SJSA1 (cell line): Measurements from ENCODE around the gene CDCP1. TPM values are rescaled to one million over a fixed set of nuclear protein-coding genes. Genes with fewer than 3 reads are reported as not detected.

ENCODE experiments used
- DNase-seq, 2 experiments: peaks; one replicate each; pipeline ENCODE4 v3.0.0-alpha.2; 2015 to 2020; ENCODE audit warnings: low spot score in 2 of 2, low read depth in 1 of 2
- H3K27ac ChIP-seq: fragments of 250-450 bp; sonication (Bioruptor Pico); 2 replicates; pipeline ENCODE4 v1.5.1; 2020; ENCODE audit warnings: mild to moderate bottlenecking, moderate library complexity
- H3K27me3 ChIP-seq: fragments of 250-450 bp; sonication (Bioruptor Pico); replicated peaks from 2 replicates; pipeline ENCODE4 v1.5.1; 2020; ENCODE audit warnings: mild to moderate bottlenecking, moderate library complexity
- H3K36me3 ChIP-seq: fragments of 250-450 bp; sonication (Bioruptor Pico); 2 replicates; pipeline ENCODE4 v1.5.1; 2020; ENCODE audit warnings: mild to moderate bottlenecking
- H3K4me1 ChIP-seq: fragments of 250-450 bp; sonication (Bioruptor Pico); replicated peaks from 2 replicates; pipeline ENCODE4 v1.6.1; 2021; ENCODE audit warnings: mild to moderate bottlenecking
- H3K4me3 ChIP-seq: fragments of 250-450 bp; sonication (Bioruptor Pico); 2 replicates; pipeline ENCODE4 v1.5.1; 2020; ENCODE audit warnings: mild to moderate bottlenecking
- H3K9me3 ChIP-seq: fragments of 250-450 bp; sonication (Bioruptor Pico); replicated peaks from 2 replicates; pipeline ENCODE4 v1.5.1; 2020; ENCODE audit warnings: mild to moderate bottlenecking
- total RNA-seq: library from RNA; depleted of rRNA; stranded (reverse); fragments of >200 nt; shearing (Covaris generic); gene quantifications from 2 replicates; pipeline ENCODE4 v1.2.3, GENCODE V29; 2014

The CDCP1 gene
- total RNA-seq, 1 experiment from 2014 or later, result 0.18 TPM

GRCh38 chr3:45181496-45181895 is 35.3 kb upstream of the CDCP1 start:
- no peaks in the 10 kb centered on the region for H3K27me3 ChIP-seq
- no peaks in the 10 kb centered on the region for H3K36me3 ChIP-seq
- no peak for DNase-seq
- H3K4me1 ChIP-seq, result peaks cover 91% of the 10 kb centered on the region
- no peak overlapping the region for H3K27ac ChIP-seq
- no peak overlapping the region for H3K4me3 ChIP-seq
- H3K9me3 ChIP-seq, result no peaks in the 10 kb centered on the region

DNA sequence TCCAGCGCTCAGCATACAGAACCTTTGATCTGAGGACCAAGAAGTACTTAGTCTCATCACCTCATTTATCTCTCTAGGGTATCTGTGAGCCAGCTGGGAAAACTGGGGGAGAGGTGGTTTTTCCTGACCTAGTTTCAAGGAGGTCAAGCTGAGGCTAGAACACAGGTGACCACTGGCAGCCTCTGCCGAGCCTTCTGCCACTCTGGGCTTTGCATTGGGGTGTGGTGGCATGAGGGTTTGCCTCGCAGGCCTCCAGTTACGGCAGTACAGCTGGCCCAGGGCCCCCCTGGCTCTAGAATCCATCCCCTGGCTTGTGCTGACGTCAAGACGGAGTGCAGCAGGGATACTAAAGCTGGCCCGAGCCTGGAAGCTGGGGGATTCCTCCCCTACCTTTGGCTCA is 34.7 kb upstream of the CDCP1 start:
- Histone ChIP-seq H3K27ac (no peak overlapping the region), H3K4me3 (no peak overlapping the region), H3K9me3 (no peaks in the 10 kb centered on the region), H3K4me1 (peaks cover 85% of the 10 kb centered on the region), H3K36me3 (no peaks in the 10 kb centered on the region), H3K27me3 (no peaks in the 10 kb centered on the region)
- DNase-seq, result no peak

DNA sequence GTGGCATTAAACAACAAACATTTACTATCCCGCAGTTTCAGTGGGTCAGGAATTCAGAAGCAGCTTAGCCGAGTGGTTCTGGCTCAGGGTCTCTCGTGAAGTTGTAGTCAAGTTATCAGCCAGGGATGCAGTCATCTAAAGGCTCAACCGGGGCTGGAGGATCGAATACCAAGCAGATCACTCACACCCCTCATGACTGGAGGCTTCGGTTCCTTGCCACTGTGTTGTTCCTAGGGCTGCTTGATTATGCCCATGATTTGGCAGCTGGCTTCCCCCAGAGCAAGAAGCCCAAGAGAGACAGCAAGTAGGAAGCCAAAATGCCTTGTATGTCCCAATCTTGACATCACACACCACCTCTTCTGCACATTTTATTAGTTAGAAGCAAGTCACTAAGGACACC is 33.9 kb upstream of the CDCP1 start:
- no peaks in the 10 kb centered on the region for H3K9me3 ChIP-seq
- H3K4me3 ChIP-seq, result no peak overlapping the region
- no peaks in the 10 kb centered on the region for H3K36me3 ChIP-seq
- peaks cover 77% of the 10 kb centered on the region for H3K4me1 ChIP-seq
- DNase-seq, result peak; percentile 39 to 55
- H3K27ac ChIP-seq, result no peak overlapping the region; the same call in 1 of the 2 replicates
- no peaks in the 10 kb centered on the region for H3K27me3 ChIP-seq

GRCh38 chr3:45179163-45179562 is 33.0 kb upstream of the CDCP1 start:
- peak in 1 of 2 experiments; percentile 60 for DNase-seq
- Histone ChIP-seq H3K4me3 (no peak overlapping the region), H3K27me3 (no peaks in the 10 kb centered on the region), H3K27ac (no peak overlapping the region; the same call in 1 of the 2 replicates), H3K4me1 (peaks cover 68% of the 10 kb centered on the region), H3K36me3 (no peaks in the 10 kb centered on the region), H3K9me3 (no peaks in the 10 kb centered on the region)

- Histone ChIP-seq H3K27me3 (no peaks in the 10 kb centered on the region), H3K9me3 (no peaks in the 10 kb centered on the region), H3K4me1 (peaks cover 60% of the 10 kb centered on the region), H3K27ac (peak overlapping the region; percentile 87), H3K4me3 (no peak overlapping the region), H3K36me3 (no peaks in the 10 kb centered on the region)
- peak; percentile 97 to 98 for DNase-seq
These were observed 32.2 kb upstream of the CDCP1 start for GRCh38 chr3:45178183-45179023.

- Histone ChIP-seq H3K36me3 (no peaks in the 10 kb centered on the region), H3K27ac (peak overlapping the region; percentile 87), H3K4me1 (peaks cover 48% of the 10 kb centered on the region), H3K4me3 (no peak overlapping the region), H3K9me3 (no peaks in the 10 kb centered on the region), H3K27me3 (no peaks in the 10 kb centered on the region)
- DNase-seq, result no peak
These were observed 30.7 kb upstream of the CDCP1 start for GRCh38 chr3:45176912-45177311.

DNA sequence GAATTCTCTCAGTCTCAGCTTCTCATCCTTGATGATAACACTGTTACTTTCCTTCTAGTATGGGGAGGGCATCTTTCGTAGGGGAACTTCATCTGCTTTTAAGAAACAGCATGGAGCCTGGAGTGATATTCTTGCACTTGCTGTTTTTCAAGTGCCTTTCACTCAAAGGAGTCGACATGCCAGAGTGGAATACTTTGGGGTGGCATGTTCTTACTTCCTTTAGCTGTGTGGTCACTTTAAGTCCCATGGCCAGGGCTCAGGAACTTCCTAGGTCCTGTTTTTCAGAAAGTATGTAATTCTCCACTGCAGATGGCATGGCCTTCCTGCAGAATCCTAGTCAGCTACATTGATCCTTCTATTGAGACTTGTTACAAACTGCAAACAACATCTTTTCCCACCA is 28.1 kb upstream of the CDCP1 start:
- DNase-seq, result no peak
- H3K27me3 ChIP-seq, result no peaks in the 10 kb centered on the region
- H3K9me3 ChIP-seq, result no peaks in the 10 kb centered on the region
- H3K4me3 ChIP-seq, result no peak overlapping the region
- H3K36me3 ChIP-seq, result no peaks in the 10 kb centered on the region
- no peak overlapping the region for H3K27ac ChIP-seq
- H3K4me1 ChIP-seq, result peaks cover 38% of the 10 kb centered on the region

DNA sequence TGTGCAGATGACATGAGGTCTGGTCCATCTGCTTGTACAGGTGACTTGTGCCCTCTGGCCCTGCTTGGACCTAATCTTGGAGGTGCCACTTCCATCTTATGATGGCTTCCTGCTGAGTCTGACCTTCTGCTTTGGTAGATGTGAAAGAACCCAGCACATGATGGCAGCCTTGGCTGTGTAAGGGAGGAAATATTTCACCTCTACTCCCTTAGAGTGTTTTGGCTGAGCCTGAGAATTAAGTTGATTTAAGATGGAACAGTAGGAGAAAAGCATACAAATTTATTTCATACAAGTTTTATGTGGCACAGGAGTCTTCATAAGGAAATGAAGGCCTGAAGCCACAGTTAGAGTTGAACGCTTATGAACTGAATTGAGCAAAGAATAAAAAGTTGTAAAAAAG is 27.6 kb upstream of the CDCP1 start:
- Histone ChIP-seq H3K9me3 (no peaks in the 10 kb centered on the region), H3K27ac (no peak overlapping the region), H3K27me3 (no peaks in the 10 kb centered on the region), H3K4me3 (no peak overlapping the region), H3K4me1 (peaks cover 33% of the 10 kb centered on the region), H3K36me3 (no peaks in the 10 kb centered on the region)
- no peak for DNase-seq

DNA sequence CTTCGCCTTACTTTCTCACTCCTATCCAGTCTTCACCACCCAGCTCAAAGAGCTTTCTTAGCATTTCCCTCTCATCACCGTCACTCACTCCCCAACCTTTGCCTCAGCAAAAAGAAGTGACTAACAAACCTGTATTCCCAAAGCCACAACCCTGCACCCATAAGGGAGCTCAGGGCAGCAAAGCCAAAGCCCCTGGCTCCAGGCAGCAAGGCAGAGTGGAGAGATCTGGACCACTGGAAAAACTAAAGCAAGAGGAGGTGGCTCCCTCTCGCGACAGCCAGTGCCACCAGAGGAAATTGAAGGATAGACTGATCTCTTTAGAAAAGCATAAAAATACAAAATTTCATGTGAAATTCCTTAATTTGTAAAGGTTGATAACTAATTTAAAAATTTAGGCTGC is 25.1 kb upstream of the CDCP1 start:
- Histone ChIP-seq H3K4me3 (no peak overlapping the region), H3K27ac (no peak overlapping the region), H3K9me3 (no peaks in the 10 kb centered on the region), H3K4me1 (peaks cover 35% of the 10 kb centered on the region), H3K36me3 (no peaks in the 10 kb centered on the region), H3K27me3 (no peaks in the 10 kb centered on the region)
- no peak for DNase-seq

DNA sequence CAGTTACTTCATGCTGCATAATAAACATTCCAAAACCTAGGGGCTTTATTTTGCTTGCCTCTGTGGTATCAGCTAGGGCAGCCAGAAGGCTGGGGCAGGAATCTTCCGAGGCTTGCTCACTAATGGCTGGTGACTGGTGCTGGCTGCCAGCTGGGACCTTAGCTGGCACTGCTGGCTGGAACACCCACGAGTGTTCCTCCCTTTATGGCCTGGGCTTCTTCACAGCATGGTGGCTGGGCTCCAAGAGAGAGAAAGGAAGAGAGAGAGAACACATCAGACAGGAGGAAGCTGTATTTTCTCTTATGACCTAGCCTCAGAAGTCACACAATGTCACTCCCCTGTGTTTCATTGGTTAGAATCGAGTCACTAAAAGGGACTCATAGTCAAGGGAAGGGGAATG is 23.9 kb upstream of the CDCP1 start:
- Histone ChIP-seq H3K4me1 (peaks cover 46% of the 10 kb centered on the region), H3K4me3 (no peak overlapping the region), H3K36me3 (no peaks in the 10 kb centered on the region), H3K9me3 (no peaks in the 10 kb centered on the region), H3K27ac (no peak overlapping the region), H3K27me3 (no peaks in the 10 kb centered on the region)
- DNase-seq, result no peak

GRCh38 chr3:45169125-45169904 is 23.1 kb upstream of the CDCP1 start:
- Histone ChIP-seq H3K4me3 (no peak overlapping the region), H3K27ac (no peak overlapping the region), H3K27me3 (no peaks in the 10 kb centered on the region), H3K36me3 (no peaks in the 10 kb centered on the region), H3K9me3 (no peaks in the 10 kb centered on the region), H3K4me1 (peaks cover 46% of the 10 kb centered on the region)
- DNase-seq, result no peak

DNA sequence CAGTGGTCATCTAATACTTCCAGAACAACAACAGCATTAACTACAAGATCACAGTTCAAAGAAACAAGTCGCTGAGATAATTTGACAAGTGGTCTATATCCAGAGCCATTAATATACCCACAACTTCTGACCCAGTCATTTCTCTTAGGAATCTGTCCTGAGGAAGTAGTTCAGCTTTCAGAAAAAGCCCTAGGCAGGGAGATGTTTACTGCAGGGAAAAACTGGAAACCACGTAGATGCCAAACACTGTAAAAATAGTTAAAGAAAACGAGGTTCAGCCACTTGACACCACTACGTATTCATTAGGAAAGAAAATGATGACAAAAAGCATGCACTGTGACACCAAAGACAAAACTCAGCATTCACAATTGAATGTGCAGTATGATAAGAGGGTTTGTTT is 22.3 kb upstream of the CDCP1 start:
- Histone ChIP-seq H3K36me3 (no peaks in the 10 kb centered on the region), H3K9me3 (no peaks in the 10 kb centered on the region), H3K4me3 (no peak overlapping the region), H3K4me1 (peaks cover 46% of the 10 kb centered on the region), H3K27ac (peak overlapping the region; percentile 97), H3K27me3 (no peaks in the 10 kb centered on the region)
- DNase-seq, result no peak

- peaks cover 46% of the 10 kb centered on the region for H3K4me1 ChIP-seq
- peak; percentile 90 to 97 for DNase-seq
- no peak overlapping the region for H3K4me3 ChIP-seq
These were observed 21.1 kb upstream of the CDCP1 start for GRCh38 chr3:45167011-45167911.

More at GRCh38 chr3:45167011-45167911, 21.1 kb upstream of the CDCP1 start:
- peak overlapping the region; percentile 97 for H3K27ac ChIP-seq
- no peaks in the 10 kb centered on the region for H3K27me3 ChIP-seq
- no peaks in the 10 kb centered on the region for H3K9me3 ChIP-seq
- H3K36me3 ChIP-seq, result no peaks in the 10 kb centered on the region
